Neural progenitor cell (in vitro differentiated cells): ENCODE measurements around the gene PRR29. TPM values are rescaled to one million over a fixed set of nuclear protein-coding genes. Genes with fewer than 3 reads are reported as not detected.
A peak's percentile ranks its signal among the peaks of the same experiment; 100 is the strongest.

Experiments used
- DNase-seq: peaks from one replicate; pipeline ENCODE4 v3.0.0-alpha.2; 2016; ENCODE audit warnings: low spot score
- H2AFZ ChIP-seq: fragments of 200-600 bp; sonication (generic); replicated peaks from 2 replicates; pipeline ENCODE4 v1.6.1; 2016; ENCODE audit warnings: antibody characterized with exemption
- H3F3A ChIP-seq: fragments of 200-600 bp; sonication (generic); 2 replicates; pipeline ENCODE4 v1.6.1; 2016; ENCODE audit warnings: antibody characterized with exemption, low read depth
- H3K27ac ChIP-seq: fragments of 200-600 bp; sonication (generic); 2 replicates; pipeline ENCODE4 v1.5.1; 2016; ENCODE audit warnings: mild to moderate bottlenecking
- H3K27me3 ChIP-seq: fragments of 200-600 bp; sonication (generic); 2 replicates; pipeline ENCODE4 v1.6.1; 2016; ENCODE audit warnings: mild to moderate bottlenecking, moderate library complexity
- H3K36me3 ChIP-seq: fragments of 200-600 bp; sonication (generic); 2 replicates; pipeline ENCODE4 v1.5.1; 2016
- H3K4me1 ChIP-seq: fragments of 200-600 bp; sonication (generic); 2 replicates; pipeline ENCODE4 v1.6.1; 2016; ENCODE audit warnings: mixed run types
- H3K4me2 ChIP-seq: fragments of 200-600 bp; sonication (generic); 2 replicates; pipeline ENCODE4 v1.6.1; 2016
- H3K4me3 ChIP-seq: fragments of 200-600 bp; sonication (generic); 2 replicates; pipeline ENCODE4 v1.5.1; 2016
- H3K79me2 ChIP-seq: fragments of 200-600 bp; sonication (generic); 2 replicates; pipeline ENCODE4 v1.6.1; 2016; ENCODE audit warnings: low read depth
- H3K9ac ChIP-seq: fragments of 200-600 bp; sonication (generic); 2 replicates; pipeline ENCODE4 v1.6.1; 2016
- H3K9me3 ChIP-seq: fragments of 200-600 bp; sonication (generic); 2 replicates; pipeline ENCODE4 v1.5.1; 2016; ENCODE audit warnings: low read depth
- H4K20me1 ChIP-seq: fragments of 200-600 bp; sonication (generic); 2 replicates; pipeline ENCODE4 v1.6.1; 2016; ENCODE audit warnings: low read depth
- H3K27ac Mint-ChIP-seq: 3 replicates; pipeline ENCODE4 v1.8.0; 2021; ENCODE audit warnings: mixed read lengths
- H3K27me3 Mint-ChIP-seq: 2 replicates; pipeline ENCODE4 v1.8.0; 2022; ENCODE audit warnings: low read depth, mild to moderate bottlenecking, inconsistent platforms, moderate library complexity, mixed read lengths; ENCODE audit not compliant: insufficient read depth
- H3K36me3 Mint-ChIP-seq: 3 replicates; pipeline ENCODE4 v1.8.0; 2021; ENCODE audit warnings: mixed read lengths
- H3K4me1 Mint-ChIP-seq: 3 replicates; pipeline ENCODE4 v1.8.0; 2021; ENCODE audit warnings: mixed read lengths
- H3K4me3 Mint-ChIP-seq: 3 replicates; pipeline ENCODE4 v1.8.0; 2021; ENCODE audit warnings: mild to moderate bottlenecking, moderate library complexity, mixed read lengths
- H3K9me3 Mint-ChIP-seq: 3 replicates; pipeline ENCODE4 v1.8.0; 2020; ENCODE audit warnings: mixed read lengths
- CTCF ChIP-seq: fragments of 200-600 bp; sonication (generic); IDR thresholded peaks from 2 replicates; pipeline ENCODE4 v1.5.1; 2017; ENCODE audit warnings: antibody characterized with exemption, mild to moderate bottlenecking
- EZH2 ChIP-seq: fragments of 200-600 bp; sonication (generic); IDR thresholded peaks from 2 replicates; pipeline ENCODE4 v1.6.1; 2017; ENCODE audit warnings: antibody characterized with exemption, mild to moderate bottlenecking, moderate library complexity
- EZH2phosphoT487 ChIP-seq: fragments of 200-600 bp; sonication (generic); IDR thresholded peaks from 2 replicates; pipeline ENCODE4 v1.6.1; 2017; ENCODE audit warnings: antibody characterized with exemption
- total RNA-seq: library from RNA; depleted of rRNA; stranded (reverse); fragments of >200 nt; gene quantifications from 2 replicates; pipeline ENCODE4 v1.2.3, GENCODE V29; 2015; ENCODE audit warnings: low replicate concordance

PRR29 gene
- total RNA-seq, 1 donor from 2014 or later = 0.95 TPM

- H3K27ac Mint-ChIP-seq = no peak within 1 kb of the TSS
- H3K36me3 Mint-ChIP-seq = no peaks in the 10 kb centered on the region
- Histone ChIP-seq H2AFZ (peak within 1 kb of the TSS; percentile 98), H3K4me2 (peak within 1 kb of the TSS; percentile 35), H3K36me3 (no peaks in the 10 kb centered on the region), H4K20me1 (no peaks in the 10 kb centered on the region), H3K9me3 (no peaks in the 10 kb centered on the region), H3K4me1 (peaks cover 5% of the 10 kb centered on the region), H3K27me3 (no peaks in the 10 kb centered on the region), H3F3A (no peaks in the 10 kb centered on the region), H3K9ac (no peak within 1 kb of the TSS), H3K4me3 (no peak within 1 kb of the TSS), H3K27ac (no peak within 1 kb of the TSS), H3K79me2 (no peaks in the 10 kb centered on the region)
- H3K9me3 Mint-ChIP-seq = no peaks in the 10 kb centered on the region
- H3K4me1 Mint-ChIP-seq = peaks cover 2% of the 10 kb centered on the region
- no peak for TF ChIP-seq EZH2phosphoT487
- TF ChIP-seq CTCF = no peak
- H3K4me3 Mint-ChIP-seq = no peak within 1 kb of the TSS
- DNase-seq = no peak
- peaks cover 4% of the 10 kb centered on the region for H3K27me3 Mint-ChIP-seq
These were observed 22.1 kb downstream of the PRR29 start, which contains the start of gene ICAM2 for GRCh38 chr17:64020056-64020766. TSS of gene ICAM2 (minus strand) at chr17:64020633. CDS start at chr17:64006691, 13,942 bp downstream.

- no peak overlapping the region for H3K4me3 ChIP-seq
- H3K79me2 ChIP-seq = no peaks in the 10 kb centered on the region
- DNase-seq = no peak
- peaks cover 11% of the 10 kb centered on the region for H3K27me3 ChIP-seq
- no peak overlapping the region for H2AFZ ChIP-seq
- H3K4me3 Mint-ChIP-seq = no peak overlapping the region
- no peaks in the 10 kb centered on the region for H4K20me1 ChIP-seq
- no peaks in the 10 kb centered on the region for H3K9me3 Mint-ChIP-seq
- H3K27ac Mint-ChIP-seq = no peak overlapping the region
- H3K36me3 Mint-ChIP-seq = no peaks in the 10 kb centered on the region
- no peaks in the 10 kb centered on the region for H3K9me3 ChIP-seq
- H3K4me1 ChIP-seq = peaks cover 5% of the 10 kb centered on the region
- TF ChIP-seq CTCF (no peak), EZH2phosphoT487 (no peak), EZH2 (no peak)
- H3K4me1 Mint-ChIP-seq = peaks cover 4% of the 10 kb centered on the region
- no peak overlapping the region for H3K9ac ChIP-seq
- no peaks in the 10 kb centered on the region for H3K36me3 ChIP-seq
- H3K4me2 ChIP-seq = no peak overlapping the region
- H3K27me3 Mint-ChIP-seq = peaks cover 10% of the 10 kb centered on the region
- H3K27ac ChIP-seq = no peak overlapping the region
- no peaks in the 10 kb centered on the region for H3F3A ChIP-seq
These were observed 24.5 kb downstream of the PRR29 start for GRCh38 chr17:64022611-64023063.

GRCh38 chr17:64024215-64024654 lies 26.1 kb downstream of the PRR29 start:
- no peak overlapping the region for H3K4me3 ChIP-seq
- no peak overlapping the region for H3K9ac ChIP-seq
- Mint-ChIP-seq H3K4me1 (peaks cover 4% of the 10 kb centered on the region), H3K9me3 (no peaks in the 10 kb centered on the region), H3K27me3 (peaks cover 10% of the 10 kb centered on the region), H3K36me3 (no peaks in the 10 kb centered on the region), H3K27ac (no peak overlapping the region), H3K4me3 (no peak overlapping the region)
- no peaks in the 10 kb centered on the region for H3K79me2 ChIP-seq
- H3K27me3 ChIP-seq = peaks cover 11% of the 10 kb centered on the region
- H3K9me3 ChIP-seq = no peaks in the 10 kb centered on the region
- no peak overlapping the region for H3K4me2 ChIP-seq
- no peak overlapping the region for H2AFZ ChIP-seq
- no peak for DNase-seq
- no peaks in the 10 kb centered on the region for H3F3A ChIP-seq
- TF ChIP-seq EZH2phosphoT487 (no peak), CTCF (no peak), EZH2 (no peak)
- no peak overlapping the region for H3K27ac ChIP-seq
- H4K20me1 ChIP-seq = no peaks in the 10 kb centered on the region
- peaks cover 5% of the 10 kb centered on the region for H3K4me1 ChIP-seq
- no peaks in the 10 kb centered on the region for H3K36me3 ChIP-seq
